Colonic mucosa (tissue), 4 donors: ENCODE measurements around the gene ZNF276. TPM values are rescaled to one million over a fixed set of nuclear protein-coding genes. Genes with fewer than 3 reads are reported as not detected.

Source experiments
- DNase-seq: peaks from one replicate; pipeline ENCODE4 v3.0.0-alpha.2; 2020
- H3K27ac ChIP-seq: fragments of 200-600 bp; one replicate; pipeline ENCODE4 v1.8.0; 2021
- H3K27me3 ChIP-seq: fragments of 200-600 bp; one replicate; pipeline ENCODE4 v1.8.0; 2021
- H3K36me3 ChIP-seq: fragments of 200-600 bp; one replicate; pipeline ENCODE4 v1.8.0; 2021
- H3K4me1 ChIP-seq: fragments of 200-600 bp; one replicate; pipeline ENCODE4 v1.8.0; 2021; ENCODE audit warnings: mild to moderate bottlenecking
- H3K4me3 ChIP-seq: fragments of 200-600 bp; one replicate; pipeline ENCODE4 v1.8.0; 2021
- H3K9ac ChIP-seq, 2 donors: one replicate each; pipeline ENCODE4 v1.7.0; 2013; ENCODE audit warnings: control low read depth in 2 of 2, low read depth in 2 of 2, low read length in 2 of 2
- H3K9me3 ChIP-seq: fragments of 200-600 bp; one replicate; pipeline ENCODE4 v1.8.0; 2021
- intact Hi-C: fragments of 100-400 bp; cut with DNase I; formaldehyde crosslinking; loops from one replicate; pipeline ENCODE4 v1.14.1; 2022
- total RNA-seq, 2 donors: library from RNA; stranded (reverse); fragmentation: NEBNext Ultra II Directional in 1 of 2; extraction: Animal tissue kit (Norgen Biotek cat#: 25700) in 1 of 2; gene quantifications; one replicate each; pipeline ENCODE4 v1.2.1, GENCODE V29; 2021
- TF ChIP-seq, protein P1 (sequence below): fragments of 200-600 bp; IDR thresholded peaks from one replicate; pipeline ENCODE4 v1.8.0; 2022; ENCODE audit warnings: antibody characterized with exemption, mild to moderate bottlenecking
- donor health status: healthy.
- donor health status: DM: no; HTN: no; CAD: no.
- donor health status: DM: no; HTN: no; CAD: no.

ZNF276 gene
- total RNA-seq, 2 donors from 2014 or later: 19.2 to 30.6 TPM

DNA sequence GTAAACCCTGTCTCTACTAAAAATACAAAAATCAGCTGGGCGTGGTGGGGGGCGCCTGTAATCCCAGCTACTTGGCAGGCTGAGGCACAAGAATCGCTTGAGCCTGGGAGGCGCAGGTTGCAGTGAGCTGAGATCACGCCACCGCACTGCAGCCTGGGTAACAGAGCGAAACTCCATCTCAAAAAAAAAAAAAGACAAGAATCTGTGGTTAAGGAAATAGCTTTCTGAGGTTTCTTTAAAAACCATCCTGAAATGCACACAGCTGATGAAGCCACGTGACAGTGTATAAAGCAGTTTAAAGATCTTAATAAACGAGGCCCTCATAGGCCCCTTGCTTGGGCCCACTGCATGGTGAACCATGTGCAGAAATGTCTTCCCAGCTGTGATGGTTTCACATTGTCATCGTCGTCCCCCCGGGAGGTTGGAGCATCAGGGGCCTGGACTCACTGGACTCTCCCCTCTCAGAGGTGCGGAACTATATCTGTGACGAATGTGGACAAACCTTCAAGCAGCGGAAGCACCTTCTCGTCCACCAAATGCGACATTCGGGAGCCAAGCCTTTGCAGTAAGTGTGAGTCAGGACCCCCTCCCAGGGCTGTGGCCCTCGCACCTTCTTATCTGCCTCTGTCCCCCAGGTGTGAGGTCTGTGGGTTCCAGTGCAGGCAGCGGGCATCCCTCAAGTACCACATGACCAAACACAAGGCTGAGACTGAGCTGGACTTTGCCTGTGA, 16.2 kb downstream of the ZNF276 start:
- Histone ChIP-seq H3K27me3 (no peaks in the 10 kb centered on the region), H3K36me3 (peaks cover 35% of the 10 kb centered on the region), H3K9ac (no peak overlapping the region), H3K27ac (no peak overlapping the region), H3K4me3 (no peak overlapping the region), H3K9me3 (no peaks in the 10 kb centered on the region), H3K4me1 (no peaks in the 10 kb centered on the region)
- TF ChIP-seq, protein P1, sequence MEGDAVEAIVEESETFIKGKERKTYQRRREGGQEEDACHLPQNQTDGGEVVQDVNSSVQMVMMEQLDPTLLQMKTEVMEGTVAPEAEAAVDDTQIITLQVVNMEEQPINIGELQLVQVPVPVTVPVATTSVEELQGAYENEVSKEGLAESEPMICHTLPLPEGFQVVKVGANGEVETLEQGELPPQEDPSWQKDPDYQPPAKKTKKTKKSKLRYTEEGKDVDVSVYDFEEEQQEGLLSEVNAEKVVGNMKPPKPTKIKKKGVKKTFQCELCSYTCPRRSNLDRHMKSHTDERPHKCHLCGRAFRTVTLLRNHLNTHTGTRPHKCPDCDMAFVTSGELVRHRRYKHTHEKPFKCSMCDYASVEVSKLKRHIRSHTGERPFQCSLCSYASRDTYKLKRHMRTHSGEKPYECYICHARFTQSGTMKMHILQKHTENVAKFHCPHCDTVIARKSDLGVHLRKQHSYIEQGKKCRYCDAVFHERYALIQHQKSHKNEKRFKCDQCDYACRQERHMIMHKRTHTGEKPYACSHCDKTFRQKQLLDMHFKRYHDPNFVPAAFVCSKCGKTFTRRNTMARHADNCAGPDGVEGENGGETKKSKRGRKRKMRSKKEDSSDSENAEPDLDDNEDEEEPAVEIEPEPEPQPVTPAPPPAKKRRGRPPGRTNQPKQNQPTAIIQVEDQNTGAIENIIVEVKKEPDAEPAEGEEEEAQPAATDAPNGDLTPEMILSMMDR: no peak
- intact Hi-C loops: no loop called here
- DNase-seq: no peak

DNA sequence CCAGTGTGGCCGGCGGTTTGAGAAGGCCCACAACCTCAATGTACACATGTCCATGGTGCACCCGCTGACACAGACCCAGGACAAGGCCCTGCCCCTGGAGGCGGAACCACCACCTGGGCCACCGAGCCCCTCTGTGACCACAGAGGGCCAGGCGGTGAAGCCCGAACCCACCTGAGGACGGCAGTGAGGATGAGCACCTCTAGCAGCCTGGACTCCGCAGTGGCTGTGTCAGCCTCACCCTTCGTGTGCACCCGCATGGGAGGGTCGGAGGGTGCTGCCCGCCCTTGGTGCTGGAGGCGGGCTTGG, 16.7 kb downstream of the ZNF276 start:
- no peak overlapping the region for H3K9ac ChIP-seq
- H3K4me3 ChIP-seq: no peak overlapping the region
- H3K36me3 ChIP-seq: peaks cover 34% of the 10 kb centered on the region
- H3K9me3 ChIP-seq: no peaks in the 10 kb centered on the region
- DNase-seq: no peak
- H3K4me1 ChIP-seq: no peaks in the 10 kb centered on the region
- no peak overlapping the region for H3K27ac ChIP-seq
- TF ChIP-seq, protein P1: no peak
- intact Hi-C loops: no loop called here
- H3K27me3 ChIP-seq: no peaks in the 10 kb centered on the region

DNA sequence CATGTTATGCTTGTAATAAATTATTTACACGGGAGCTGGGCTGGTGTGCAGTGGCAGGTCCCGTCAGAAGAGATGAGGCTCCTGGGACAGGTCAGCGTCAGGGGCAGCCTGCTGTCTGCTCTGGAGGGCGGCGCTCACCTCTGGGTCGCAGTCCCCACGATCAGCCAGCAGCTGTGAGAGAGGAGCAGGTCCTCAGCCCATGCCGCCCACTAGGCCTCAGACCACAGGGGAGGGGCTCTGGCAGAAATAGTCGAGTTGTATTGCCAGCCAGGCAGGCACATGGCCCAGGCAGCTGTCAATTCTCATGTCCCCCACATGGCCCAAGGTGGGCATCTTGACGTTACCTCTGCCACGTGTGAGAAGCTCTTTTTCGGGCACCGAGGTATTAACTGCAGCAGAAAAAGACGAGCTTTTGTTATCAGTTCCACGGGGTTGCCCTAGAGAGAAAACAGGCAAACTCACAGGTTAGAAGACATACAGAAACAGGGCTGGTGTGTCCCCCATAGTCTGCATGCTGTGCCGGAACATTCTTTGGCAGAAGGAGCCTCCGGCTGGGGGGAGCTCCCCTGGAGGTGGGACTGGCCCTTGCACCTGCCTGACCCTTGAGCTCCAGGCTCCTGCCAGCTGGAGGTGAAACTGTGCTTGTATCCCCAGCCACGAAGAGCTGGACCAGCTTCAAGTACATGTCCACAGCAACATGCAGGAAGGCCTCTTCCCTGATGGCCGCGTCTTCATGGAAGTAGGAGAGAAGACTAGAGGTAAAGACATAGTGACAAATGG, 17.4 kb downstream of the ZNF276 start:
- Histone ChIP-seq H3K9ac (no peak overlapping the region), H3K27ac (no peak overlapping the region), H3K27me3 (no peaks in the 10 kb centered on the region), H3K9me3 (no peaks in the 10 kb centered on the region), H3K36me3 (peaks cover 28% of the 10 kb centered on the region), H3K4me1 (no peaks in the 10 kb centered on the region), H3K4me3 (no peak overlapping the region)
- no peak for DNase-seq
- TF ChIP-seq, protein P1: no peak
- intact Hi-C loops: no loop called here

DNA sequence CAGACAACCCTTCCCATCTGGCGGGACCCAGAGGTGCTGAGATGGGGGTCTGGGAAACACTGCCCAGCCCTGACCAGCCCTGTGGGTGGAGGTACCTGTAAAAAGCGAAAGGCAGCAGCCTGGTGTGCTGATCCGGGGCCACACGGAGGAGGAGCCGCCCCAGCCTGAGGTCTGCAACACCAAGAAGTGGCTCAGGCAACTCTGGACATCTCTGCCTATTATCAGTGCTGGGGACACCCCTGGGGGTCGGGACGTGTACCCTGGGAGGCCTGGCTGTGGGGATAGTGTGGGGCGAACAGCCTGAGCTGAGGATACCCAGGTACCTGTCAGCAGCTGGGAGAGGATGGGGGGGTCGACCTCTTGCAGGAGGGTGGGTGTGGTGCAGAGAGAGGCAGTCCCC, 18.0 kb downstream of the ZNF276 start:
- Histone ChIP-seq H3K36me3 (peaks cover 28% of the 10 kb centered on the region), H3K4me1 (no peaks in the 10 kb centered on the region), H3K27me3 (no peaks in the 10 kb centered on the region), H3K27ac (no peak overlapping the region), H3K4me3 (no peak overlapping the region), H3K9ac (no peak overlapping the region), H3K9me3 (no peaks in the 10 kb centered on the region)
- intact Hi-C loops: no loop called here
- TF ChIP-seq, protein P1: no peak
- DNase-seq: no peak

DNA sequence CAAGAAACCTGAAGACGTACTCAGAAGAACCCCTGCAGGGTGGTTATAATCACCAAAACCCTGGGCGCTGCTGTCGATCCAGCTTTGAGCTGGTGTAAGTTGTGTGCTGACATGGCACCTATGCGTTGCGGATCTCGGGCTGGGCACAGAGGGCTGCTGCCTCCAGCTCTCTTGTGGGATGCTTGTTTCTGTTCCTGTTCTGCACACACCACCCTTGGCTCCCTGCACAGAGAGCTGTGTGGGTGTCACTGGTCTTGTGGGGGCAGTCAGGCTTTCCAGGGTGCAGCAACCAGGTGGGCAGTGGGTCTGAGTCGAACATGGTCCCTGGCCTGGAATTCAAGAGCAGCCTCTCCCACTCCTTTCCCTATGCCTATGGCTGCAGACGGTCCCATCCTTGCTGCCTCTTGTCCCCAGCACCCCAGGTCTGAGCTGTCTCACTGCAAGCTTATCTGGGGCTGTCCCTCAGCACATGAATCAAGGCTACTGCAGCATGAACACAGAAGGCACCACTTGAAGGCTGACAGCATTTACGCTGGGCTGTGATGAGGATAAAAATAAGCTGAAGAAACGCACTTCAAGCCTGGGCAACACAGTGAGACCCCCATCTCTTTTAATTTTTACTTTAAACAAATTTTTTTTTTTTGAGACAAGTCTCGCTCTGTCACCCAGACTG, 20.1 kb downstream of the ZNF276 start:
- Histone ChIP-seq H3K27ac (no peak overlapping the region), H3K36me3 (peaks cover 28% of the 10 kb centered on the region), H3K9ac (no peak overlapping the region), H3K4me3 (no peak overlapping the region), H3K27me3 (no peaks in the 10 kb centered on the region), H3K4me1 (no peaks in the 10 kb centered on the region), H3K9me3 (no peaks in the 10 kb centered on the region)
- intact Hi-C loops: no loop called here
- DNase-seq: no peak
- TF ChIP-seq, protein P1: no peak
